ENCODE data around the gene QPRT. TPM values are rescaled to one million over a fixed set of nuclear protein-coding genes. Genes with fewer than 3 reads are reported as not detected.

Gene QPRT
- total and polyA plus RNA-seq, 2 donors (not counting 3 experiments of a cell fraction or from before 2014, with no cell fraction given), result 0.40 to 0.44 TPM

DNA sequence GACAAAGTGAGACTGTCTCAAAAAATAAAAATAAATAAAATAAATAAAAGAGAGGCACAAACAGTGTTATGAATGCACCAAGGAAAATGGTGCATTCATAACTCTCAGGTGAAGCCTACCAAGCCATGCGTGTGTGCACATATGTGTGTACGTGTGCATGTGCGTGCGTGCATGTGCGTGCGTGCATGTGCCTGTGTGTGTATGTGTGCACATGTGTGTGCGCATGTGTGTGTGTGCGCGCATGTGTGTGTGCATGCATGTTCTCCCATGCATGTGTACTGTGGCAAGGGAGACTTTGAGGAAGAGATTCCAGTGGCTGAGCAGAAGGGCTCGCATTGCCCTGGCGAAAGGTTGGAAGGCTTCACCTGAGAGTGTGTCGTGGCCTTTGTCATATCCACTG lies 11.2 kb upstream of the QPRT start:
- Histone ChIP-seq H3K79me2 (ENCODE audit: control insufficient read depth, insufficient read depth, low read length) (no peaks in the 10 kb centered on the region), H3K9me3 (replicated peaks; ENCODE audit: control insufficient read depth, insufficient read depth, low read length) (no peaks in the 10 kb centered on the region), H3K4me1 (ENCODE audit: control insufficient read depth, extremely low read depth, insufficient read depth, low read length) (no peaks in the 10 kb centered on the region), H3K27me3 (ENCODE audit: control insufficient read depth in 2 of 2, insufficient read depth in 2 of 2, low read length in 2 of 2) (no peaks in the 10 kb centered on the region), H3K4me2 (ENCODE audit: insufficient read depth, low read length) (no peak overlapping the region), H3K27ac (ENCODE audit: insufficient read depth, low read depth, low read length) (no peak overlapping the region), H4K20me1 (replicated peaks; ENCODE audit: control insufficient read depth, extremely low read depth, insufficient read depth, low read length) (no peaks in the 10 kb centered on the region), H3K36me3 (ENCODE audit: control insufficient read depth in 2 of 2, extremely low read depth in 1 of 2, insufficient read depth in 2 of 2, low read length in 2 of 2) (no peaks in the 10 kb centered on the region), H3K4me3 (replicated peaks in 1 of 3; ENCODE audit: insufficient read depth in 1 of 3, low read depth in 1 of 3, low read length in 3 of 3) (no peak overlapping the region), H3K9ac (replicated peaks; ENCODE audit: extremely low read depth, insufficient read depth, low read length) (no peak overlapping the region), H3K9me1 (replicated peaks; ENCODE audit: control insufficient read depth, extremely low read depth, insufficient read depth, low read length) (no peaks in the 10 kb centered on the region), H2AFZ (ENCODE audit: low read depth, low read length) (no peak overlapping the region)
- no peak for DNase-seq (ENCODE audit: low read depth, low spot score)
- CTCF ChIA-PET, result no interaction called here
- TF ChIP-seq, protein P1, sequence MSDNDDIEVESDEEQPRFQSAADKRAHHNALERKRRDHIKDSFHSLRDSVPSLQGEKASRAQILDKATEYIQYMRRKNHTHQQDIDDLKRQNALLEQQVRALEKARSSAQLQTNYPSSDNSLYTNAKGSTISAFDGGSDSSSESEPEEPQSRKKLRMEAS (IDR thresholded peaks at IDR 0.05; ENCODE audit: insufficient read depth, insufficient read length), result peak; percentile 52
- TF ChIP-seq, protein P2, sequence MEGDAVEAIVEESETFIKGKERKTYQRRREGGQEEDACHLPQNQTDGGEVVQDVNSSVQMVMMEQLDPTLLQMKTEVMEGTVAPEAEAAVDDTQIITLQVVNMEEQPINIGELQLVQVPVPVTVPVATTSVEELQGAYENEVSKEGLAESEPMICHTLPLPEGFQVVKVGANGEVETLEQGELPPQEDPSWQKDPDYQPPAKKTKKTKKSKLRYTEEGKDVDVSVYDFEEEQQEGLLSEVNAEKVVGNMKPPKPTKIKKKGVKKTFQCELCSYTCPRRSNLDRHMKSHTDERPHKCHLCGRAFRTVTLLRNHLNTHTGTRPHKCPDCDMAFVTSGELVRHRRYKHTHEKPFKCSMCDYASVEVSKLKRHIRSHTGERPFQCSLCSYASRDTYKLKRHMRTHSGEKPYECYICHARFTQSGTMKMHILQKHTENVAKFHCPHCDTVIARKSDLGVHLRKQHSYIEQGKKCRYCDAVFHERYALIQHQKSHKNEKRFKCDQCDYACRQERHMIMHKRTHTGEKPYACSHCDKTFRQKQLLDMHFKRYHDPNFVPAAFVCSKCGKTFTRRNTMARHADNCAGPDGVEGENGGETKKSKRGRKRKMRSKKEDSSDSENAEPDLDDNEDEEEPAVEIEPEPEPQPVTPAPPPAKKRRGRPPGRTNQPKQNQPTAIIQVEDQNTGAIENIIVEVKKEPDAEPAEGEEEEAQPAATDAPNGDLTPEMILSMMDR (IDR thresholded peaks at IDR 0.05; ENCODE audit: extremely low read depth in 1 of 2, insufficient read depth in 1 of 2, low read depth in 1 of 2, low read length in 2 of 2), result no peak
- TF ChIP-seq POLR2AphosphoS5 (IDR thresholded peaks at IDR 0.05; ENCODE audit: insufficient read depth, low read depth, low read length) (no peak), MYC (IDR thresholded peaks at IDR 0.05; ENCODE audit: low read depth, low read length) (no peak), EZH2 (IDR thresholded peaks at IDR 0.05; ENCODE audit: borderline replicate concordance, low read depth, low read length, severe bottlenecking) (no peak), JUN (IDR thresholded peaks at IDR 0.05; ENCODE audit: borderline replicate concordance, insufficient read depth, insufficient read length, low read depth) (no peak)
- intact Hi-C loops (cut with micrococcal nuclease) (no loop called here), dilution Hi-C loops (cut with MboI; ENCODE audit: extremely low pct_ligation_motif_present, low sequenced_read_pairs) (no loop called here)
- no peak for FAIRE-seq
- no TSS peak for BruUV-seq (replicated peaks)
- POLR2A ChIA-PET, result no interaction called here

DNA sequence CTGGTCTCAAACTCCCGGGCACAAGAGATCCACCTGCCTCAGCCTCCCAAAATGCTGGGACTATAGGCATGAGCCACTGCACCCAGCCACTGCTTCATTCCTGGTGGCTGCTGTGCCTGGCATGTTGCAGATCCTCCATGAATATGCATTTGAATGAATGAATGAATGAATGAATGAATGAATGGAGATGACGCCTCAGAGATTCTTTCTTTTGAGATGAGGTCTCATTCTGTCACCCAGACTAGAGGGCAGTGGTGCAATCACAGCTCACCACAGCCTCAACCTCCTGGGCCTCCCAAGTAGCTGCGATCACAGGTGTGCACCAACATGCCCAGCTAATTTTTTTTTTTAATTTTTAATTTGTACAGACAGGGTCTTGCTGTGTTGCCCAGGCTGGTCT lies 10.7 kb upstream of the QPRT start:
- no peak for DNase-seq (ENCODE audit: low read depth, low spot score)
- Histone ChIP-seq H3K36me3 (ENCODE audit: control insufficient read depth in 2 of 2, extremely low read depth in 1 of 2, insufficient read depth in 2 of 2, low read length in 2 of 2) (no peaks in the 10 kb centered on the region), H3K27me3 (ENCODE audit: control insufficient read depth in 2 of 2, insufficient read depth in 2 of 2, low read length in 2 of 2) (no peaks in the 10 kb centered on the region), H3K9me3 (replicated peaks; ENCODE audit: control insufficient read depth, insufficient read depth, low read length) (no peaks in the 10 kb centered on the region), H3K9me1 (replicated peaks; ENCODE audit: control insufficient read depth, extremely low read depth, insufficient read depth, low read length) (no peaks in the 10 kb centered on the region), H3K9ac (replicated peaks; ENCODE audit: extremely low read depth, insufficient read depth, low read length) (no peak overlapping the region), H4K20me1 (replicated peaks; ENCODE audit: control insufficient read depth, extremely low read depth, insufficient read depth, low read length) (no peaks in the 10 kb centered on the region), H3K4me1 (ENCODE audit: control insufficient read depth, extremely low read depth, insufficient read depth, low read length) (no peaks in the 10 kb centered on the region), H3K4me3 (replicated peaks in 1 of 3; ENCODE audit: insufficient read depth in 1 of 3, low read depth in 1 of 3, low read length in 3 of 3) (no peak overlapping the region), H3K4me2 (ENCODE audit: insufficient read depth, low read length) (no peak overlapping the region), H2AFZ (ENCODE audit: low read depth, low read length) (no peak overlapping the region), H3K27ac (ENCODE audit: insufficient read depth, low read depth, low read length) (no peak overlapping the region), H3K79me2 (ENCODE audit: control insufficient read depth, insufficient read depth, low read length) (no peaks in the 10 kb centered on the region)
- no TSS peak for BruUV-seq (replicated peaks)
- ChIA-PET CTCF (no interaction called here), POLR2A (no interaction called here)
- dilution Hi-C loops (cut with MboI; ENCODE audit: extremely low pct_ligation_motif_present, low sequenced_read_pairs), result no loop called here
- intact Hi-C loops (cut with micrococcal nuclease), result no loop called here
- TF ChIP-seq, protein P1 (IDR thresholded peaks at IDR 0.05; ENCODE audit: insufficient read depth, insufficient read length), result no peak
- TF ChIP-seq GATA2 (IDR thresholded peaks at IDR 0.05; ENCODE audit: insufficient read depth, insufficient read length, low read depth, low read length), result no peak
- TF ChIP-seq FOS (IDR thresholded peaks at IDR 0.05; ENCODE audit: borderline replicate concordance, insufficient read depth, low read length), result no peak
- no peak for FAIRE-seq

Data from endothelial cell of umbilical vein (primary cell).